Measurements from ENCODE around the gene AXIN1. TPM values are rescaled to one million over a fixed set of nuclear protein-coding genes. Genes with fewer than 3 reads are reported as not detected.
"Not testable (repeated sequence)": the region's sequence is repeated elsewhere in the genome, so short reads cannot be mapped to it uniquely, and the experiment has no call there.

Gene AXIN1
- total RNA-seq, 2 experiments from 2014 or later, result 30.9 to 32.5 TPM

- Mint-ChIP-seq H3K36me3 (no peaks in the 10 kb centered on the region), H3K27ac (no peak overlapping the region), H3K9me3 (no peaks in the 10 kb centered on the region), H3K27me3 (peaks cover 26% of the 10 kb centered on the region), H3K4me3 (no peak overlapping the region), H3K4me1 (peaks cover 2% of the 10 kb centered on the region)
- DNase-seq (no peak), ATAC-seq (ENCODE audit: low read depth) (no peak)
- POLR2A ChIA-PET, result no interaction called here
Measured at GRCh38 chr16:273547-274421, 78.7 kb downstream of the AXIN1 start.

- POLR2A ChIA-PET, result no interaction called here
- ATAC-seq (ENCODE audit: low read depth), result no peak
Measured at GRCh38 chr16:272633-273546, 79.6 kb downstream of the AXIN1 start.

GRCh38 chr16:270381-271255, 81.9 kb downstream of the AXIN1 start:
- POLR2A ChIA-PET, result interaction anchor here (0.6 kb wide), 1 partner anchor 50 kb away, joined by 3 read pairs; no protein-coding TSS in a partner anchor
- Mint-ChIP-seq H3K27ac (no peak overlapping the region), H3K27me3 (peaks cover 5% of the 10 kb centered on the region), H3K4me3 (no peak overlapping the region), H3K4me1 (peaks cover 2% of the 10 kb centered on the region), H3K36me3 (no peaks in the 10 kb centered on the region), H3K9me3 (peaks cover 2% of the 10 kb centered on the region)
- DNase-seq (no peak), ATAC-seq (ENCODE audit: low read depth) (no peak)

More at GRCh38 chr16:272633-273546, 79.6 kb downstream of the AXIN1 start:
- Mint-ChIP-seq H3K4me1 (peaks cover 2% of the 10 kb centered on the region), H3K9me3 (peaks cover under 1% of the 10 kb centered on the region), H3K27ac (no peak overlapping the region), H3K4me3 (no peak overlapping the region), H3K27me3 (peaks cover 21% of the 10 kb centered on the region), H3K36me3 (no peaks in the 10 kb centered on the region)
- DNase-seq, result no peak

GRCh38 chr16:269061-269796, 83.3 kb downstream of the AXIN1 start:
- Mint-ChIP-seq H3K27ac (no peak overlapping the region), H3K4me3 (no peak overlapping the region), H3K9me3 (peaks cover 2% of the 10 kb centered on the region), H3K27me3 (no peaks in the 10 kb centered on the region), H3K36me3 (no peaks in the 10 kb centered on the region), H3K4me1 (peaks cover 2% of the 10 kb centered on the region)
- DNase-seq (no peak), ATAC-seq (ENCODE audit: low read depth) (no peak)
- POLR2A ChIA-PET, result no interaction called here

- Mint-ChIP-seq H3K9me3 (peaks cover 2% of the 10 kb centered on the region), H3K4me3 (no peak overlapping the region), H3K36me3 (no peaks in the 10 kb centered on the region), H3K27ac (no peak overlapping the region), H3K4me1 (peaks cover 2% of the 10 kb centered on the region), H3K27me3 (no peaks in the 10 kb centered on the region)
- POLR2A ChIA-PET, result no interaction called here
- ATAC-seq (ENCODE audit: low read depth), result no peak
- no peak for DNase-seq
Measured at GRCh38 chr16:268141-269053, 84.1 kb downstream of the AXIN1 start.

GRCh38 chr16:267562-267961, 85.0 kb downstream of the AXIN1 start:
- H3K36me3 Mint-ChIP-seq; ATAC-seq (ENCODE audit: low read depth); DNase-seq; POLR2A ChIA-PET; H3K27me3 Mint-ChIP-seq; H3K9me3 Mint-ChIP-seq; H3K4me1 Mint-ChIP-seq; H3K27ac Mint-ChIP-seq; H3K4me3 Mint-ChIP-seq: not testable (repeated sequence)

- H3K4me3 Mint-ChIP-seq, result no peak overlapping the region
- DNase-seq (no peak), ATAC-seq (ENCODE audit: low read depth) (no peak)
- no peak overlapping the region for H3K27ac Mint-ChIP-seq
- peaks cover 2% of the 10 kb centered on the region for H3K9me3 Mint-ChIP-seq
- H3K36me3 Mint-ChIP-seq, result no peaks in the 10 kb centered on the region
- no peaks in the 10 kb centered on the region for H3K27me3 Mint-ChIP-seq
- POLR2A ChIA-PET, result no interaction called here
- peaks cover 2% of the 10 kb centered on the region for H3K4me1 Mint-ChIP-seq
Measured at GRCh38 chr16:266258-267164, 86.0 kb downstream of the AXIN1 start.

- Mint-ChIP-seq H3K27me3 (no peaks in the 10 kb centered on the region), H3K9me3 (peaks cover 2% of the 10 kb centered on the region), H3K4me3 (no peak overlapping the region), H3K4me1 (peaks cover 2% of the 10 kb centered on the region), H3K36me3 (no peaks in the 10 kb centered on the region), H3K27ac (no peak overlapping the region)
- POLR2A ChIA-PET, result no interaction called here
- DNase-seq, result no peak
- ATAC-seq (ENCODE audit: low read depth), result no peak
Measured at GRCh38 chr16:265711-266110, 86.8 kb downstream of the AXIN1 start.

- no peak for DNase-seq
- POLR2A ChIA-PET, result no interaction called here
- Mint-ChIP-seq H3K4me3 (no peak overlapping the region), H3K9me3 (peaks cover 2% of the 10 kb centered on the region), H3K36me3 (no peaks in the 10 kb centered on the region), H3K27me3 (no peaks in the 10 kb centered on the region), H3K27ac (no peak overlapping the region), H3K4me1 (peaks cover 2% of the 10 kb centered on the region)
- ATAC-seq (ENCODE audit: low read depth), result no peak
Measured at GRCh38 chr16:265002-265529, 87.5 kb downstream of the AXIN1 start.

- no peak for DNase-seq
- H3K27ac Mint-ChIP-seq, result no peak overlapping the region
- no peak overlapping the region for H3K4me3 Mint-ChIP-seq
- H3K27me3 Mint-ChIP-seq, result no peaks in the 10 kb centered on the region
- POLR2A ChIA-PET, result no interaction called here
- no peaks in the 10 kb centered on the region for H3K36me3 Mint-ChIP-seq
- no peak for ATAC-seq (ENCODE audit: low read depth)
- peaks cover 2% of the 10 kb centered on the region for H3K4me1 Mint-ChIP-seq
- peaks cover 2% of the 10 kb centered on the region for H3K9me3 Mint-ChIP-seq
Measured at GRCh38 chr16:264440-264951, 88.0 kb downstream of the AXIN1 start.

GRCh38 chr16:263944-264343, 88.6 kb downstream of the AXIN1 start:
- ATAC-seq (ENCODE audit: low read depth) (no peak), DNase-seq (no peak)
- Mint-ChIP-seq H3K9me3 (peaks cover 2% of the 10 kb centered on the region), H3K36me3 (no peaks in the 10 kb centered on the region), H3K4me1 (peaks cover 2% of the 10 kb centered on the region), H3K27ac (no peak overlapping the region), H3K27me3 (no peaks in the 10 kb centered on the region), H3K4me3 (no peak overlapping the region)
- POLR2A ChIA-PET, result no interaction called here
